Activated CD8-positive, alpha-beta T cell treated with anti-CD3 and anti-CD28 coated beads, Interleukin-2, amount 10 ng/mL, durations not matched to agents 7 days and 5 days (primary cell): ENCODE measurements around the gene ADCY9. TPM values are rescaled to one million over a fixed set of nuclear protein-coding genes. Genes with fewer than 3 reads are reported as not detected.
"Not testable (repeated sequence)": the region's sequence is repeated elsewhere in the genome, so short reads cannot be mapped to it uniquely, and the experiment has no call there.

Source experiments
- ATAC-seq: fragments of 150-1000 bp; cut with Tn5 transposase; one replicate; pipeline ENCODE4 v1.10.0; 2021; ENCODE audit warnings: moderate library complexity
- CTCF ChIA-PET: fragments of 350-600 bp; sonication (Branson Sonifier 250); formaldehyde crosslinking; loops from one replicate; lab custom pipeline; 2021; ENCODE audit warnings: antibody characterized with exemption; lab: Charles Lee
- POLR2A ChIA-PET: fragments of 350-600 bp; sonication (Branson Sonifier 250); formaldehyde crosslinking; loops from one replicate; lab custom pipeline; 2021; ENCODE audit warnings: antibody characterized with exemption; lab: Charles Lee
- DNase-seq: peaks from one replicate; pipeline ENCODE4 v3.0.0-alpha.2; 2020
- H3K27ac Mint-ChIP-seq: one replicate; pipeline ENCODE4 v1.8.0; 2021; ENCODE audit warnings: mild to moderate bottlenecking, mixed read lengths
- H3K27me3 Mint-ChIP-seq: one replicate; pipeline ENCODE4 v1.8.0; 2021; ENCODE audit warnings: low read depth, mixed read lengths
- H3K36me3 Mint-ChIP-seq: one replicate; pipeline ENCODE4 v1.8.0; 2021; ENCODE audit warnings: low read depth, mixed read lengths
- H3K4me1 Mint-ChIP-seq: one replicate; pipeline ENCODE4 v1.8.0; 2021; ENCODE audit warnings: low read depth, mixed read lengths
- H3K4me3 Mint-ChIP-seq: one replicate; pipeline ENCODE4 v1.8.0; 2021; ENCODE audit warnings: mild to moderate bottlenecking, mixed read lengths
- H3K9me3 Mint-ChIP-seq: one replicate; pipeline ENCODE4 v1.8.0; 2022; ENCODE audit warnings: mixed read lengths; ENCODE audit not compliant: insufficient read depth
- total RNA-seq, 2 experiments: library from RNA; stranded (reverse); gene quantifications; one replicate each; pipeline ENCODE4 v1.2.3, GENCODE V29; 2021

Gene ADCY9
- total RNA-seq, 2 experiments from 2014 or later = 6.2 to 6.3 TPM

DNA sequence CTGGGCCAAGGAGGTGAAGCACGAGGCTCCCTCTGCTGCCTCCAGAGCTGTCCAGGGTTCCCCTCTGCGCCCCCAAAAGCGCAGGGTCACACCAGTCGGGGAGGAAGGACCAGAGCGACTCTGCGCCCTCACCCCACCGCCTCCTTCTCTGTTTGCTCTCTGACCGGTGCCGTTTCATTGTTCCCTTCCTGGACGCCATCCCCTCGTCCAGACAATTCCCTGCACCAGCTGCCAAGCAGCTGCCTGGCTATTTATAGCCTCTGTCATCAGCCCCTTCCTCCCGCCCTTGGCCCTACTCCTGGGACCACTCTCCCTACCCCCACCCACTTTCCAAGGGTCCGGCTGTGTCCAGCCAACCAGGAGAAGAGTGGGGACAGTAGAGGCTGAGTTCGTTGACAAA lies 167.0 kb downstream of the ADCY9 start:
- Mint-ChIP-seq H3K4me1 (peaks cover 4% of the 10 kb centered on the region), H3K27me3 (peaks cover 11% of the 10 kb centered on the region), H3K27ac (no peak overlapping the region), H3K4me3 (no peak overlapping the region), H3K9me3 (no peaks in the 10 kb centered on the region), H3K36me3 (no peaks in the 10 kb centered on the region)
- ChIA-PET CTCF (interaction anchor here (0.6 kb wide), 1 partner anchor 10 kb away, joined by 3 read pairs; no protein-coding TSS in a partner anchor), POLR2A (no interaction called here)
- ATAC-seq (no peak), DNase-seq (no peak)

- DNase-seq = no peak
- H3K4me3 Mint-ChIP-seq = no peak overlapping the region
- ATAC-seq = no peak
- ChIA-PET POLR2A (no interaction called here), CTCF (interaction anchor here (0.6 kb wide), 1 partner anchor 10 kb away, joined by 3 read pairs; no protein-coding TSS in a partner anchor)
- H3K27me3 Mint-ChIP-seq = peaks cover 8% of the 10 kb centered on the region
- no peak overlapping the region for H3K27ac Mint-ChIP-seq
- no peaks in the 10 kb centered on the region for H3K36me3 Mint-ChIP-seq
- no peaks in the 10 kb centered on the region for H3K9me3 Mint-ChIP-seq
- peaks cover 4% of the 10 kb centered on the region for H3K4me1 Mint-ChIP-seq
These were observed 167.8 kb downstream of the ADCY9 start for GRCh38 chr16:3948378-3948995.

GRCh38 chr16:3946604-3947180 lies 169.6 kb downstream of the ADCY9 start:
- H3K27ac Mint-ChIP-seq = no peak overlapping the region
- no peaks in the 10 kb centered on the region for H3K36me3 Mint-ChIP-seq
- ATAC-seq = no peak
- no peaks in the 10 kb centered on the region for H3K9me3 Mint-ChIP-seq
- peaks cover 5% of the 10 kb centered on the region for H3K27me3 Mint-ChIP-seq
- ChIA-PET CTCF (no interaction called here), POLR2A (no interaction called here)
- no peak for DNase-seq
- peaks cover 4% of the 10 kb centered on the region for H3K4me1 Mint-ChIP-seq
- no peak overlapping the region for H3K4me3 Mint-ChIP-seq

DNA sequence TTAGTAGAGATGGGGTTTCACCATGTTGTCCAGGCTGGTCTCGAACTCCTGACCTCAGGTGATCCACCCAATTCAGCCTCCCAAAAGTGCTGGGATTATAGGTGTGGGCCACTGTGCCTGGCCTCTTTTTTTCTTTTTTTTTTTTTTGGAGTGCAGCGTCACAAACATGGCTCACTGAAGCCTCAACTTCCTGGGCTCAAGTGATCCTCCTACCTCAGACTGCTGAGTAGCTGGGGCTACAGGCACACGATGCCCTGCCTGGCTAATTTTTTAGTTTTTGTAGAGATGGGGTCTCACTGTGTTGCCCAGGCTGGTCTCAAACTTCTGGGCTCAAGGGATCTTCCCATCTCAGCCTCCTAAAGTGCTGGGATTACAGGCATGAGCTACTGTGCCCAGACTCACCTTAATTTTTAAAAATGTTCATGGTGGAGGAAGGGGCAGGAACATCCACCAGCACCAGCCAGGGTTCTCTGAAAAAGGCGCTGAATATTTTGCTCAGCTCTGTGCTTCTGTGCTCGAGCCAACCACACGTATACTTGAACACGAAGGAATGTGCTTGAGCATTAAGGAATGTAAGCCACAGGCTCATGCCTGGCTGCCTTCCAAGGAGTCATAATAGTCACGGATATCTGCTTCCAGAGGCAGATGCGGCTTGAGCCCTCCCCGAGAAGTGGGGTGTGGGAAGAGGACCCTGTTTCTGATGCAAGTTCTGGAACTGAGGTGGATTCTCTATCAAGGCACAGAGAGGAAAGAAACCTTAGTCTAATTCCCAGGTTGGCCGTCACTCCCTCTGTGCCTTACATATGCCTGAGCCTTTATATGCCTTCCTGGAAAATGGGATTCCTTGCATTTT lies 170.3 kb downstream of the ADCY9 start:
- POLR2A ChIA-PET = no interaction called here
- no peak overlapping the region for H3K4me3 Mint-ChIP-seq
- peaks cover 3% of the 10 kb centered on the region for H3K27me3 Mint-ChIP-seq
- no peak for ATAC-seq
- no peak overlapping the region for H3K27ac Mint-ChIP-seq
- H3K4me1 Mint-ChIP-seq = peaks cover 4% of the 10 kb centered on the region
- H3K36me3 Mint-ChIP-seq = no peaks in the 10 kb centered on the region
- H3K9me3 Mint-ChIP-seq = no peaks in the 10 kb centered on the region
- CTCF ChIA-PET = no interaction called here
- no peak for DNase-seq

- H3K27me3 Mint-ChIP-seq, ATAC-seq, H3K4me3 Mint-ChIP-seq, DNase-seq, POLR2A ChIA-PET, H3K27ac Mint-ChIP-seq, H3K4me1 Mint-ChIP-seq, CTCF ChIA-PET, H3K36me3 Mint-ChIP-seq, H3K9me3 Mint-ChIP-seq: not testable (repeated sequence)
These were observed 171.8 kb downstream of the ADCY9 start for GRCh38 chr16:3944457-3944856.

DNA sequence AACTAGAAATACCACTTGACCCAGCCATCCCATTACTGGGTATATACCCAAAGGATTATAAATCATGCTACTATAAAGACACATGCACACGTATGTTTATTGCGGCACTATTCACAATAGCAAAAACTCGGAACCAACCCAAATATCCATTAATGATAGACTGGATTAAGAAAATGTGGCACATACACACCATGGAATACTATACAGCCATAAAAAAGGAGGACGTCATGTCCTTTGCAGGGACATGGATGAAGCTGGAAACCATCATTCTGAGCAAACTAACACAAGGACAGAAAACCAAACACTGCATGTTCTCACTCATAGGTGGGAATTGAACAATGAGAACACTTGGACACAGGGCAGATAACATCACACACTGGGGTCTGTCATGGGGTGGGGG lies 174.1 kb downstream of the ADCY9 start:
- H3K27ac Mint-ChIP-seq, H3K4me1 Mint-ChIP-seq, H3K27me3 Mint-ChIP-seq, POLR2A ChIA-PET, H3K36me3 Mint-ChIP-seq, H3K9me3 Mint-ChIP-seq, DNase-seq, ATAC-seq, H3K4me3 Mint-ChIP-seq, CTCF ChIA-PET: not testable (repeated sequence)

- DNase-seq = peak; percentile 66
- Mint-ChIP-seq H3K4me3 (no peak overlapping the region), H3K27me3 (no peaks in the 10 kb centered on the region), H3K27ac (no peak overlapping the region), H3K4me1 (peaks cover 4% of the 10 kb centered on the region), H3K9me3 (no peaks in the 10 kb centered on the region), H3K36me3 (no peaks in the 10 kb centered on the region)
- peak; percentile 91 for ATAC-seq
- ChIA-PET POLR2A (no interaction called here), CTCF (interaction anchor here (0.6 to 2.3 kb wide), 11 partner anchors 9 to 314 kb away, joined by 3 to 13 read pairs (median 3); partner anchors contain the start of gene CREBBP)
These were observed 177.2 kb downstream of the ADCY9 start for GRCh38 chr16:3938843-3939624.

- Mint-ChIP-seq H3K9me3 (no peaks in the 10 kb centered on the region), H3K36me3 (no peaks in the 10 kb centered on the region), H3K27ac (no peak overlapping the region), H3K4me1 (peaks cover 4% of the 10 kb centered on the region), H3K4me3 (no peak overlapping the region), H3K27me3 (no peaks in the 10 kb centered on the region)
- DNase-seq (no peak), ATAC-seq (no peak)
- ChIA-PET POLR2A (no interaction called here), CTCF (interaction anchor here (0.6 to 2.3 kb wide), 10 partner anchors 9 to 315 kb away, joined by 3 to 13 read pairs (median 3); partner anchors contain the start of gene CREBBP)
These were observed 177.8 kb downstream of the ADCY9 start for GRCh38 chr16:3938471-3938842.

DNA sequence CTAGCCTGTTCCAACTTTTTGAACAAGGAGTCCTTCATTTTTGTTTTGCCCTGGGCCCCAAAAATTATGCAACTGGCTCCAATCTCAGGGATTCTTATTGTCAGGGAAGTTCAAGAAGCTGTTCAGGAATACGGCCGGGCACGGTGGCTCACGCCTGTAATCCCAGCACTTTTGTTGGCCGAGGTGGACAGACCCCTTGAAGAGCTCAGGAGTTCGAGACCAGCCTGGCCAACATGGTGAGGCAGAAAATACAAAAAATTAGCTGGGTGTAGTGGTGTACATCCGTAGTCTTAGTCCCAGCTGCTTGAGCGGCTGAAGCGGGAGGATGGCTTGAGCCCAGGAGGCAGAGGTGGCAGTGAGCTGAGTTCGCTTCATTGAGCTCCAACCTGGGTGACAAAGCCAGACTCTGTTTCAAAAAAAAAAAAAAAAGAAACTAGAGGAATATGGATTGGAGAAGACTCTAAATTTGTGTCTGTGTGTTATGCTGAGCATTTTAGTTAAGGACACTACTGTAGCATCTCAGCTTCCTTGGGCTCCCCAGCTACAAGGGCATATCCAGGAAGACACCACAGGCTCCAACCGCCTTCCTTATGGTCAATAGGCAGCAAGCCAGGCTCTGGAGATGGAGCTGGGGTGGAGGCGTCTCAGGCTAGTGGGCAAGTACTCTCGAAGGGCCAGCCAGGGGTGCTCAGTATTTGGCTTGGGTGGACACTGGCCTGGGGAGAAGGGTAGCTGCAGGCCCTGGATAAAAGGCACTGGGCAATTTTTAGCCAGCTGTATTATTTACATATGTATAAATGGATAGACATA lies 179.0 kb downstream of the ADCY9 start:
- H3K27me3 Mint-ChIP-seq = no peaks in the 10 kb centered on the region
- H3K4me3 Mint-ChIP-seq = no peak overlapping the region
- H3K9me3 Mint-ChIP-seq = no peaks in the 10 kb centered on the region
- ChIA-PET CTCF (interaction anchor here (1.1 to 2.3 kb wide), 3 partner anchors 43 to 316 kb away, joined by 3 to 13 read pairs (median 3); no protein-coding TSS in a partner anchor), POLR2A (interaction anchor here (0.8 kb wide), 1 partner anchor 17 kb away, joined by 3 read pairs; no protein-coding TSS in a partner anchor)
- H3K4me1 Mint-ChIP-seq = peaks cover 4% of the 10 kb centered on the region
- DNase-seq = no peak
- no peak for ATAC-seq
- no peaks in the 10 kb centered on the region for H3K36me3 Mint-ChIP-seq
- no peak overlapping the region for H3K27ac Mint-ChIP-seq

DNA sequence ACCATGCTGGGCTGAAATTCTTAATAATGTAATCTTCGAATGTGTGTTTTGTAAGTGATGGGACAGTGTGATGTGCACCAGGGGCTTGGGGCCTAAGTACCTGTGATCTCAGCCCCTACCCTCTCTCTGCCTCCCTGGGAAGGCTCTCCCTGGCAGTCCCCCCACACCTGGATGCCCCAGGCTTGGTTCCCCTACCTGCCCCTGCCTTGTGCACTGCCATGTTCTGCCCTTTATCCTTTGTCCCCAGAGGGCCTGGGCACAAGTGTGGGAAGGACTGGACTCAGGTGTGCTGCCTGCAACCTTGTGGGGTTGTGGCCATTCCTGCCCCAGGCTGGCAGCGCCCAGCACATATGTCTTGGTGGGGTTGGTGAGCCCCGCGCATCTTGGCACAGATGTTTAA lies 180.3 kb downstream of the ADCY9 start:
- H3K4me1 Mint-ChIP-seq = peaks cover 4% of the 10 kb centered on the region
- POLR2A ChIA-PET = no interaction called here
- ATAC-seq = no peak

More for the DNA sequence above, 180.3 kb downstream of the ADCY9 start:
- no peak overlapping the region for H3K27ac Mint-ChIP-seq
- DNase-seq = no peak
- H3K36me3 Mint-ChIP-seq = no peaks in the 10 kb centered on the region
- CTCF ChIA-PET = no interaction called here
- no peaks in the 10 kb centered on the region for H3K9me3 Mint-ChIP-seq
- H3K27me3 Mint-ChIP-seq = no peaks in the 10 kb centered on the region
- no peak overlapping the region for H3K4me3 Mint-ChIP-seq
